Glomerular visceral epithelial cell (primary cell): ENCODE measurements around the gene COQ9.
A peak's percentile ranks its signal among the peaks of the same experiment; 100 is the strongest.
"Not testable (repeated sequence)": the region's sequence is repeated elsewhere in the genome, so short reads cannot be mapped to it uniquely, and the experiment has no call there.

Source experiments
- DNase-seq: peaks from one replicate; pipeline ENCODE4 v3.0.0-alpha.2; 2016; ENCODE audit errors: extremely low spot score

COQ9 gene, protein sequence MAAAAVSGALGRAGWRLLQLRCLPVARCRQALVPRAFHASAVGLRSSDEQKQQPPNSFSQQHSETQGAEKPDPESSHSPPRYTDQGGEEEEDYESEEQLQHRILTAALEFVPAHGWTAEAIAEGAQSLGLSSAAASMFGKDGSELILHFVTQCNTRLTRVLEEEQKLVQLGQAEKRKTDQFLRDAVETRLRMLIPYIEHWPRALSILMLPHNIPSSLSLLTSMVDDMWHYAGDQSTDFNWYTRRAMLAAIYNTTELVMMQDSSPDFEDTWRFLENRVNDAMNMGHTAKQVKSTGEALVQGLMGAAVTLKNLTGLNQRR

DNA sequence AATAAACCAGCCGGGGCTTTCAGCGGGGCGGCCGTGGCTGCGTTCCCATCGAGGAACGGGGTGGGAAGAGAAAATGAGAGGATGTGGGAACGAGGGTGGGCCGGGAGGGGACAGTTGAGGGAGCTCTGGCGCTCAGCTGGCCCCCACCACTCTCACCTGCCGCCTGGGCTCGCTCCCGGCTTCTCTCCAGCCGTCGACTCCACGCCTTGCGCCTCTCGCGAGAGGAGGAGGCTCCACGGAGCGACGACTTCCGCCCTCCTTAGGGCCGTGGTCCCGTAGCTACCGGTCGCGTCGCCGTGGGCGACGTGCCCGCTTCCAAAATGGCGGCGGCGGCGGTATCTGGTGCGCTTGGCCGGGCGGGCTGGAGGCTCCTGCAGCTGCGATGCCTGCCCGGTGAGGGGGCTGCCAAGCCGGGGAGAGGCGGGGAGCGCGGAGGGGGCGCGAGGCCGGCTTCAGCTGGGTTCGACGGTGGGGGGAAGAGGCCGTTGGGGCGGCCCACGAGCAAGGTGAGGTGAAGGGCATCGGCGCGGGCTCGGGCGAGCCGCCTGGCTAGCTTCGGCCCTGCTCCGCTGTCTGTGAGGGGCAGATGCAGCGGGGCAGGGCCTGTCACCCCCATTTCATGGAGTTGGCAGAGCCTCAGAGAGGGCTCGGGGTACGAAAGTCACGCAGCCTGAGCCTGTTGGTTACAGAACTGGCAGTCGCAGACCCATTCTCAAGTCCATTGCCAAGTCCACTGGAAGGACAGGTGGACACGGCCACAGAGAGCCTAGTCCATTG is at the start of gene COQ9, which contains the start of gene CIAPIN1:
COQ9 (plus strand) TSS at position 294 of the 777 bp plus-strand sequence; CDS start at position 321, 27 bp downstream.
CIAPIN1 (minus strand) TSS at position 200 of the 777 bp plus-strand sequence. CDS start 6,457 bp downstream, outside the sequence.
- peak; percentile 89 for DNase-seq

DNA sequence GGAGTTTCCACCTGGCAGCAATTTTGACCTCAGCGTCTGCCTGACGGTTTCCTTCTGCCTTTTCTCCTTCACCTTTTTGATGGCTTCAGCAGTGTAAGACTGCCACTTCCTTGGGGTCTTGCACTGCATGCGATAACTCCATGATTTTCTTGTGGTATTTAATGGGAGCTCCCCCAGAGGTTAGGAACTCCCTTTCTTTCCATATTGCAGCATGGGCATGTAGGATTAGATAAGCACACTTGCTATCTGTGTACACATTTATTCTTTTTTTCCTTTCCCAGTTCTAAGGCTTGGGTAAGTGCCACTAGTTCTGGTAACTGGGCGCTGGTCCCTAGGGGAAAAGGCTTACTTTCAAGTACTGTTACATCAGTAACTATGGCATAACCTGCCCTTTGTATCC is 49.8 kb upstream of the COQ9 start:
- not testable (repeated sequence) for DNase-seq

DNA sequence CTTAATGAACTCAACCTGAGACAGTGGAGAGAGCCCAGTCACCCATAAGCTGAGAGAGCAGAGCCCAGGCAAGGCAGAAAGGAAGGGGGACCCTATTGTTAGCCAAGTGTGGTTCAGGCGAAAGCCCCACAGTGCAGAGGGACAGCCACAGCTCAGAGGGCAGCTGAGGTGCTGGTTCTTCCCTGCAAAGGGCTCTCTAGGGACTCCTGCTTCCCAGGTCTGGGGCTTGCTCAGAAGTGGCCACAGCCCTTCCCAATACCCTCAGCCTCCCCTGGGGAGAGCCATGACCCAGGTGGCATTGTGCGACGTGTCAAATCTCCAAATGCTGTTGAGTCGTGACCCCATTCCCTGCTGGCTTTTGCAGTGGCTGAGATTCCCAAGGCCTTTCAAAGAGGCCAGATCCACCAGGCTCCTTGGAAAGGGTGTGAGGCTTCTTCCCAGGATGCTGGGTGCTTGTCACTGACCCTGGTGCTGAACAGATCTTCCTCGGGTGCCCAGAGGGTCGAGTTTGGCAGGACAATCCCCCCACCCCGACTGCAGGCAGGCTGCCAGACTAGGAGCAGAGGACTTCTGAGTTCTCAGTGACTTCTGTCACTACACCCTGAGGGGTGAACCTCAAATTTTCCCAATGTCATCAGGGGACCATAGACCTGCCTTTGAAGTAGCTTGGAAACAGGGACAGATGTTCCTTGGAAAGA is 45.2 kb upstream of the COQ9 start:
- DNase-seq: no peak

DNA sequence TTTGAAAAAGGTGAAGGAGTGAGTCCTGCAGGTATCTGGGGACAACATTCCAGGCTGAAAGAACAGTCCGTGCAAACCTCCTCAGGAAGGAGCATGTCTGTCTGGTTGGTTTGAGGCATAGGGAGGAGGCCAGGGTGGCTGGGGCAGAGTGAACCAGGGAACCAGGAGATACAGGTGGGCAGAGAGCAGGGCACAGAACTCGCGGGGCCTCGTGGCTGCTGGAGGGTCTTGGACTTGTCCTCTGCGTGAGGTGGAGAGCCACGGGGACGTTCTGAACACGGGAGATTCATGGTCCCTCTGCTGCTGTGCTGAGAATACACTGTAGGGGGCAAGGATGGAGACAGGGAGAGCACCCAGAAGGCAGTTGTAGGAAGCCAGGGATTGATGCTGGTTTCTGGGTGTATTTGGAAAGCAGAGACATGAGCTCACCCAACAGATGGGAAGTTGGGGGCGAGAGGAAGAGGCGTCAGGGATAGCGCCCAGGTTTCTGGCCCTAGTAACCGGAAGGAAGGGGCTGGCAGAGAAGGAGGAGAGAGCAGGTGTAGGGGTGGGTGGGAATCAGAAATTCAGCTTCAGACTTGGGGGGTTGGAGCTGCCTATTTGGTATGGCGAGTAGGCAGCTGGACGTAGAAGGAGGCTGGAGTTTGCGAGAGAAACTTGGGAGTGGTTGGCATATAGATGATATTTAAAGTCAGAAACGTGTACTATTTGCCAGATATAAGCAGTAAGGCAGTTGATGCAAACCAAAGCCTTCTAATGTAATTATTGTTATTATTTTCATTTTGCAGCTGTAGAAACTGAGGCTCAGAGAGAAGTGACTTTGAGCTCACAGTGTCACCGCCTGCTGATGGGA is 43.1 kb upstream of the COQ9 start, which contains the start of gene CCL17:
CCL17 (plus strand) TSS at position 803 of the 853 bp plus-strand sequence. CDS start 9,166 bp downstream, outside the sequence.
- DNase-seq: no peak

DNA sequence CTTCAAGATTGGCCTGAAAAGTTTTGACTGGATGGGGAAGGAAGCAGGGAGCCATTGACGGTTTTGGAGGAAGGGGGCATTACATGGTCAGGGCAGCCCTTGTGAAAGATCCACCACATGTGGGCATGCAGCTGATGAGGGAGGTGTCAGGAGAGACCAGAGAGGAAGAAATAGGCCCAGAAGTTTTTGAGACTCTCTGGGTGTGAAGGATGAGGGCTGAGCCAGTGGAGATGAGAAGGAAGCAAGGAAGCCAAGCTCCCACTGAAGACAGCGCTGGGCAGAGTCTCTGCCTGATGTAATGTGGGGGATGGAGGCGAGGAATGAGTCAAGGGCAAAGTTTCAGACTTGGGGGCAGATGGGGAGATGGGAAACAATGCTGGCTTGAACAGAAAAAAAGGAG is 42.2 kb upstream of the COQ9 start:
- DNase-seq: no peak

DNA sequence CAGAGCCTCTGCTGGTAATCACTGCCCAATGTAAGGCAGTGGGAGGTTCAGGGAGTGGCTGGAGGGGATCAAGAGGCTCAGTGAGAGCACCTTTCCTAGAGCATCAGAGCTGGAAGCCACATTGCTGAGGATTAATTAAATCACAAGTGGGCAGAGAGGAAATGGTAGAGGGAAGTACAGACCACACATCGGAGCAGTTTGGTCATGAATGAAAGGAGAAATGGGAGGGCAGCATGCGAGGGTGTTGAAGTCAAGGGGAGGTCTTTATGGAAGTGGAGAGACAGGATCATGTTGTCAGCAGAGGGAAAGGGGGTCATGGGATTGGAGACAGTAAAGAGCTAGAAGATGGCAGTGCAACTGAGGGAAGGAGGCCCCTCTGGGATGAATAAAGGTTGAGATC is 40.4 kb upstream of the COQ9 start:
- no peak for DNase-seq

DNA sequence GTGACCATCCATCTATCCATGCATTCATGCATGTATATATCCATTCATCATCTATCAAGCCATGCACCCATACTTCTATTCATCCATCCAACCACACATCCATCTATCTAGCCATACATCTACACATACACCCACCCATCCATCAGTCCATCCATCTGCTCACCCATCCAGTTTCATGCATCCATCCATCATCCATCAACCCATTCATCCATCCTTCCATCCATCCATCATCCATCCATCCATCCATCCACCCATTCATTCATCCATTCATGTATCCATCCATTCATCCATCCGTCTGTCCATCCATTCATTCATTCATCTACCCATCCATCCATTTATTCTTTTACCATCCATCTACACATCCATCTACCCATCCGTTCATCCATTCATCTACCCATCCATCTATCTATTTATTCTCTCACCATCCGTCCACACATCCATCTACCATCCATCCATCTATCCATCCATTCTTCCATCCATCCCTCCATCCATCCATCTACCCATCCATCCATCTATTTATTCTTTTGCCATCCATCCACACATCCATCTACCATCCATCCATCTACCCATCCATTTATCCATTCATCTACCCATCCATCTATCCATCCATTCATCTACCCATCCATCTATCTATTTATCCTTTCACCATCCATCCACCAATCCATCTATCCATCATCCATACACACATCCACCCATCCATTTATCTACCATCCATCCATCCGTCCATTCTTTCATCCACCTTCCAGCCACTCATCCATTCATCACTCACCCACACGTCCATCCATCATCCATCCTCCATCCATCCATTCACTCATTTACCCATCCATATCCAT is 39.5 kb upstream of the COQ9 start:
- no peak for DNase-seq

DNA sequence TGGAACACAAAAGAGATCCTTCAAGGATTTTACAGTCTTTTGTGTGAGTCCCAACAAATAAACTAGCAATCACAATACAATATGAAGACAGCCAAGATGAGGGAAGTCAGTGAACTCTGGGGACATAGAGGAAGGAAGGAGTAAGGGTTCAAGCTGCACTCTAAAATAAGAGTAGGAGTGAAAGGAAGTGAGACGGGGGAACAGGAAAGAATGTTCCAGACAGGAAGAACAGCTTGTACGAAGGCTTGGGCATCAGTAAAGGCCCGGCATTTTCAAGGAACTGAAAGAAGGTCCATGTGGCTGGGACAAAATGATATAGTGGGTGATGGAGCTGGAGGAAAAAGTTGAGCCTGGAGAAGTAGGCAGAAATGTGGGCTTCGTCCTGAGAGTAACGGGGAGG is 38.2 kb upstream of the COQ9 start:
- DNase-seq: no peak

DNA sequence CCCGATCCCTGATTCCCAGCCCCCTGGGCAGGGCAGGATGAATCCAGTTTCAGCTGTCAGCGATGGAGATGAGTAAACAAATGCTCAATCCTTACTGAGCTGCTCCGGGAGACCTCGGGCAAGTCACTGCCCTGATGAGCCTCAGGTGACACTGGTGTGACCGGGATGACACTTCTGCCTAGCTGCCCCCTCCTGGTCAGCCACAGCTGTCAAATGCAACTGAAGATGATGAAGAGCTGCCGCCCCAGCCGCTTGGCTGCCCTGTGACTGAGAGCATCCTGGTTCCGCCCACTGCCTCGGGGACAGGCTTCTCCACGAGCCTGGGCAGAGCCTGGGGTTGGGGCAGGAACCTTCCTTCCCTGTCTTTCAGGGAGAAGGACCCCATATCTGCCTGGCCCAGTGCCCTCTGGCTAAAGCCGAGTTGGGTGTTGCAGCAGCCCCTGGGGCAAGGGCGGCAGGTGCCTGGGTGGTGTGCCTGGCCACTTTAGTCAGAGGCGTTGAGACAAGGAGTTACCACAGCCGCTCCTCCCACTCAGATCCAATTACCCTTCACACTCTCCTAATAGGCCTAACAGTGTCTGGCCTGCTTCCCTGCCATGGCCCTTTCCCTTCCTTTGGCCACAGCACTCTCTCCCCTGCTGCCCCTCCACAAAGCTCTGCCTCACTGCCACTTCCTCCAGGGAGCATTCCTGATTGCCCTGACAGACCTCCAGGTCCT is 37.2 kb upstream of the COQ9 start:
- DNase-seq: no peak

DNA sequence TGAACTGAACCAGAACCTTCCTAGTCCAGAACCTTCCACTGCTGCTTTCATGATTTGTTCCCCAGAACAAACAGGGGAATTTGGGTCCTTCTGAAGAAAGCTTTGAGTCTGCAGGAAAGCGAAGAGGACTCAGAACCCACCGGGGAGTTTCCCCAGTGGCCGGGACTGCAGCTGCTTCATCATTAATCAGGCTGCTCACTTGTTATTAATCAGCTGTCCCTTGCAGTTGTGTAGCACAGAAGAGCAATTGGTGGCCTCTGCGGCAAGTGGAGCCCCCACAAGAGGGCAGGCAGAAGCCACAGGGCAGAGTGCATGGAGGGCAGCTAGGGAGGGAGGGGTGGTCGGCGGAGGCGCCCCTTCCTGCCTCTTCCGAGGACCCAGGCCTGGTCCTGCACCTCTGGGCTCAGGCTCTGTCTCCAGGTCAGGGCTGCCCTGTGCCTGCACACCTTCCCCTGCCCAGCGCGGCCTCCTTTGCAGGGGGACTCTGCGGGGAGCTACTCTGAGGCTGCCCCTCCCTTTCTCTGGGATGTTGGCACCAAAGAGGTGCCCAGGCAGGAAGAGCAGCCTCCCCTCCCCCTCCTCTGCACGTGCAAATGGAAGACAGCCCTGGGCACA is 35.8 kb upstream of the COQ9 start:
- DNase-seq: no peak

DNA sequence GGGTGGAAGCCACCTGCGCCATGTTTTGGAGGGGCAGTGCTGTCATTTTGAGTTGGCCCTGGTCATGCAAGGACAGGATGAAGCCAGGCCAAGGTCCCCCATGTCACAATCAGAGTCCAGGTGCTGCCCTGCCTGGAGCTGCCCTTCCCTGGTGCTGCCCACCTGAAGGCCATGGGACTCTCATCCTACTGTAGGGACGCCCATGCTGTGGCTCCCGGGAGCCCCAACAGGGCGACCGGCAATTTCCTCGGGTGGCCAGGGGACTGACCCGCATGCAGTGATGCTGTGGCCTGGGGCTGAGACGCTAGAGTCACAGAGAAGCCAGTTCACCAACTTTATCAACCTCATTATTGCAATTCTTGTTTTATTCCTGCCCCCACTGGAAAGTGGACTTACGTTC is 34.7 kb upstream of the COQ9 start:
- no peak for DNase-seq

DNA sequence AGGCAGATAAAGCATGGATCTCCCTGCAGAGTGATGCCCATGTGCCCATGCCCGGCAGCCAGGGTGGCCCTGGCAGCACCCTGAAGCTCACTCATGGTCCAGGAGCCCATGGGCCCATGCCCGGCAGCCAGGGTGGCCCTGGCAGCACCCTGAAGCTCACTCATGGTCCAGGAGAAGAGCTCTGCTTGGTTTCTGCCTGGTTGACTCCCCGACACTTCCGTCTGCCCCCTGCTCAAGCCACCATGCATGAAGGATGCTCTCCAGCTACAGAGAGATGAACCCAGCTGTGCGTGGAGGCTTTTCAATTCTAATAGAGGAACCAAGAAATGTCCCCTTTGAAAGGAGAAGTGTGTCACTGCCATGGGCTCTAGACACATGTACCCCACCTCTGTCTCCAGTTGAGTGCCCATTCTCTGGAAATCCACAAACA is 34.0 kb upstream of the COQ9 start:
- DNase-seq: no peak

DNA sequence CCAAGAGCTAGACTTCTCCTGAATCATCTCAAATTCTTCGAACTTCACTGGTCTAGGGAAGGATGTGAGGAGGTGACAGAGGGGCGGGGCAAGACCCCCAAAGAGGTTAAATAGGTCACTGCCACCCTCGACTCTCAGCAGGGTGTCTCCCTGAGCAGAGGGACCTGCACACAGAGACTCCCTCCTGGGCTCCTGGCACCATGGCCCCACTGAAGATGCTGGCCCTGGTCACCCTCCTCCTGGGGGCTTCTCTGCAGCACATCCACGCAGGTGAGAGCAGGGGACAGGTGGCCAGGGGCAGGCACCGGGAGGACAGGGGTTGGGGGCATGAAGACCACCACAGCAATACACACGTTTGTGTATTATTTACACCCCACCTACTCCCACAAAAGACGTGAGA is 33.5 kb upstream of the COQ9 start:
- DNase-seq: no peak

DNA sequence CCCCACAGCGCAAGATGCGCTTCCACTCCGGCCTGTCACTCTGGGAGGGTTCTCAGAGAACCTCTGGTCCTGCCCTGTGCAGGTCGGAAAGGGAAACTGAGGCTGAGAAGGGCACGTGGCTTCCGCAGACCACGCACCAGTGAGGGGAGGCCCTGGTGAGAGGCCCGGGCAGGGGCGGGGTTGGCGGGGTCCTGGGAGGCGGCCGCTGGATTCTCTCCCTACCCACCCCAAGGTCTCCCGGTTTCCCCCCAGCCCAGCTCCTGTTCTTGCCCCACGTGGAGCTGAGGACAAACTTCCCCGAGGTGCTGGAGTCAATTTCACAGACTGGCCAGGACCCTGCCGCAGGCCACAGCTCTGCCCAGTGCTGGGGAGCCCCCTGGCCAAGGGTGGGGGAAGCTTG is 31.2 kb upstream of the COQ9 start:
- no peak for DNase-seq

DNA sequence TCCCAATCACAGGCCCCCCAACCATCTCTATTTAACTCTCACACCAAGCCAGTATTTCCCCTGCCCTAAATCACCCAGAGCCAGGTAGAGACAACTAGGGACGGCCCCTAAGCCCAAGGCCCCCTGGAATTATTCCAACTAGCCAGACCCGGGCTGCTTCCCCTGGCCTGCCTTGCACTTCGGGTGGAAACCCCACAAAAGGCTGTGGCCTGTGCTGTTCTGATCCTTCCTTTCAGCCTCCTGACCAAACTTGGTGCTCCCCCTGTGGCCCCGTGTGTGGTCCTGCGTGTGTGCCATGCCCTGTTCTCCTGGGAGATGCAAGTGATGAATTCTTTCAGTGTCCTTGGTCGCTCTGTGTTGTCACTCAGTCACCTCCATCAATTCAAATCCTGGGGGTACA is 27.8 kb upstream of the COQ9 start:
- no peak for DNase-seq

DNA sequence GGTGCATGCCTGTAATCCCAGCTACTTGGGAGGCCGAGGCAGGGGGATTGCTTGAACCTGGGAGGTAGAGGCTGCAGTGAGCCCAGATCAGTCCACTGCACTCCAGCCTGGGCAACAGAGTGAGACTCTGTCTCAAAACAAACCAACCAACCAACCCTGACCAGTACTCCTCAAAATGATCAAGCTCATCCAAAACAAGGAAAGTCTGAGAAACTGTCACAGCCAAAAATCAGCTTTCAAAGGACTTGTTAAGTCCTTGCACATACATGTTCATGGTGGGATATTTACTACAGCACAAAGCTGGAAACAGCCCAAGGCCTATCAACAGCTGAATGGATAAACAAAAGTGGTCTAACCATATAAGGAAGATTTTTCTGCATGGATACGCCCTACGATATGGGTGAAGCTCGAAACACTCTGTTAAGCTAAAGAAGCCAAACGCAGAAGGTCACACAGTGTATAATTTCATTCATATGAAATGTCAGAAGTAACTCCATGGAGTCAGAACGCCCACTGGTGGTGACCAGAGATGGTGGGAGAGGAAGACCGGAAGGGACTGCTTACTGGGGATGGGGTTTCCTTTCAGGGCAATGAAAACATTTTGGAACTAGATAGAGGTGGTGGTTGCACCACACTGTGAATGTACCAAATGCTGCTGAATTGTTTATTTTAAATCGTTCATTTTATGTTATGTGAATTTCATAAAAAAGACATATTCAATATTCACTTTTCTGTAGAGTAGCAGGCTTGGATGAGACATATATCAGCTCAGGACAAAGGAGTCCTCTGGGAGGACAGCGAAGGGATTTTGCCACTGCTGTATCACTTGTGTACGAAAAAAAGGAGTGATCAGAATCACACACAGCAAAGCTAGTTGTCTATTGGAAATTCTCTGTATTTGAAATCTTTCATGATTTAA is 25.0 kb upstream of the COQ9 start:
- peak; percentile 50 for DNase-seq

DNA sequence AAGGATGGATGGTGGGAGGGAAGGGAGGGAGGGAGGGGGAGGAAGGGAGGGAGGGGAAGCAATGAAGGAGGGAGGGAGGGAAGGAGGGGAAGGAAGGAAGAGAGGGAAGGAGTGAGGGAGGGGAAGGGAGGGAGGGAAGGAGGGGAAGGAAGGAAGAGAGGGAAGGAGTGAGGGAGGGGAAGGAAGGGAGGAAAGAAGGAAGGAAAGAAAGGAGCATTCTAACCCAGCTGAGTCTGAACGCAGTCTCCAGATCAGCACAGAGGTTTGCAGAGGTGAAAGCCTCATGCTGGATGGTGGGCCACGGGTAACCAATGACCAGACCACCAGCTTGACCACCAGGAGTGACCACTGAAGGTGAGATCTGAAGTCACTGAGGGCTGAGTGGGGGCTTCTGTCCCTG is 24.1 kb upstream of the COQ9 start:
- DNase-seq: no peak

DNA sequence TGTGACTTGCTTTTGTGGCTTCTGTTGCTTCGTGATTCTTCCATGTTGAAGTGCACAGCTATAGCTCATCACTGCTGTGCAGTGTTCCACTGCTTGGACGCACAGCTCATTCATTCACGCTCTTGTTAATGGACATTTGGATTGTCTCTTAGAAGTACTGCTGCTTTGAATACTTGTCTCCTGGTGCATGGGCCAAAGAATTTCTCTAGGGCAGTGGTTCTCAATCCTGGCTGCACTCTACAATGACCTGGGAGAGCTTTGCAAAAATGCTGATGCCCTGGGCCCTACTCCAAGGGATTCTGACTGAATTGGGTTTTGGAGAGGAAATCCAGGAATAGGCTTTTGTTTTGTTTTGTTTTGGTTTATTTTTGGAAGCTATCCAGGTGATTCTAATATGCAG is 22.7 kb upstream of the COQ9 start:
- no peak for DNase-seq
